HG02852 (cell line): ENCODE measurements around the gene SAMM50.

Experiments used
- ATAC-seq: cut with Tn5 transposase; IDR thresholded peaks from one replicate; pipeline ENCODE4 v1.9.1; 2021; ENCODE audit warnings: mild to moderate bottlenecking, moderate library complexity; ENCODE audit not compliant: unreplicated experiment

Gene SAMM50

GRCh38 chr22:44026630-44027511, 71.6 kb downstream of the SAMM50 start:
- peak; percentile 41 for ATAC-seq

- no peak for ATAC-seq
Measured at GRCh38 chr22:44028091-44028490, 72.8 kb downstream of the SAMM50 start.

DNA sequence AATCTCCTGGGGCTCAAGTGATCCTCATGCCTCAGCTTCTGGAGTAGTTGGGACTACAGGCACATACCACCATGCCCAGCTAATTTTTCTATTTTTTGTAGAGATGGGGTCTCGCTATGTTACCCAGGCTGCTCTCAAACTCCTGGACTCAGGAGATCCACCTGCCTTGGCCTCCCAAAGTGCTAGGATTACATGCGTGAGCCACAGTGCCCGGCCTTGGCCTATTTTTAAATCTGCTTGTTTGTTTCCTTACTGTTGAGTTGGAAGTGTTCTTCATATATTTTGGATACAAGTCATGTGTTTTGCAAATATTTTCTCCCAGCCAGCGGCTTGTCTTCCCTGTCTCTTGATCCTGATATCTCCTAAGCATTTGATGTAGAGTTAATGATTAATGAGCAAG, 73.8 kb downstream of the SAMM50 start:
- ATAC-seq: no peak

GRCh38 chr22:44030051-44030701, 74.9 kb downstream of the SAMM50 start:
- no peak for ATAC-seq

DNA sequence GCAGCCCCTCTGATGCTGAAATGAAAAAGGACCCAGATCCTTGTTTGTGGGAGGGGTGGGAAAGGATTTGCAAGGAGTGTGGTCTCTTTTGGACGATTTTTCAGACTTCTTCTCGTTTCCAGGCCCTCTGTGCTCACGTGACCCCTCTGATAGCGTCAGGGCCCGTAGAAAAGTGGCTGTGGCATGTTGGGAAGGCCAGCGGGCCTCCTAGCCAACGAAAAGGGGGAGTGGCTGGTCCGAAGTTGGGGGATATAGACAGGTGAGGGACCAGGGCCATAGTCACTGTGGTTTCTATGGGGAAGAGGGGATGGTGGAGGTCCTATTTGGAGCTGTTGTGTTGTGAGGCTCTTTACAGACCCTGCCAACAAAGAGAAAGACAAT, 75.5 kb downstream of the SAMM50 start:
- no peak for ATAC-seq

GRCh38 chr22:44031158-44031952, 76.1 kb downstream of the SAMM50 start:
- ATAC-seq: no peak

- no peak for ATAC-seq
Measured at GRCh38 chr22:44032126-44032730, 77.0 kb downstream of the SAMM50 start.

- ATAC-seq: no peak
Measured at GRCh38 chr22:44033287-44033686, 78.0 kb downstream of the SAMM50 start.

DNA sequence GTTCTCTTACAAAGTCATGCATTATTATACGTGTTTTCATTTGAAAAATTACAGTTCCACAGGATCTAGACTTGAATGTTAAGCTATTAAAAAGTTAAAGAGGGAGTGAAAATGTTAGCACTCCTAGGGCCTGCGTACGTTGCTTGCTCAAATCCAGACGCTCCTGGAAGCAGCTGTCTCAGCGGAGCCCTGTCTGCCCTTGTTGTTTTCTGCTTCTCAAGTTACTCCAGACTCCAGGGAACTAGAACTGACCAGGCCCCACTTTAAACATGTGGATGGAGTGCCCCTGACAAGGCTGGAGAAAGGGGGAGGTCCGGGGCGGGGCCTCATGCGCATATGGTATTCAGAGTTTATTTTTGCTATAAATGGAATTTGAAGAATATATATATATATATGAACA, 78.5 kb downstream of the SAMM50 start:
- ATAC-seq: no peak

DNA sequence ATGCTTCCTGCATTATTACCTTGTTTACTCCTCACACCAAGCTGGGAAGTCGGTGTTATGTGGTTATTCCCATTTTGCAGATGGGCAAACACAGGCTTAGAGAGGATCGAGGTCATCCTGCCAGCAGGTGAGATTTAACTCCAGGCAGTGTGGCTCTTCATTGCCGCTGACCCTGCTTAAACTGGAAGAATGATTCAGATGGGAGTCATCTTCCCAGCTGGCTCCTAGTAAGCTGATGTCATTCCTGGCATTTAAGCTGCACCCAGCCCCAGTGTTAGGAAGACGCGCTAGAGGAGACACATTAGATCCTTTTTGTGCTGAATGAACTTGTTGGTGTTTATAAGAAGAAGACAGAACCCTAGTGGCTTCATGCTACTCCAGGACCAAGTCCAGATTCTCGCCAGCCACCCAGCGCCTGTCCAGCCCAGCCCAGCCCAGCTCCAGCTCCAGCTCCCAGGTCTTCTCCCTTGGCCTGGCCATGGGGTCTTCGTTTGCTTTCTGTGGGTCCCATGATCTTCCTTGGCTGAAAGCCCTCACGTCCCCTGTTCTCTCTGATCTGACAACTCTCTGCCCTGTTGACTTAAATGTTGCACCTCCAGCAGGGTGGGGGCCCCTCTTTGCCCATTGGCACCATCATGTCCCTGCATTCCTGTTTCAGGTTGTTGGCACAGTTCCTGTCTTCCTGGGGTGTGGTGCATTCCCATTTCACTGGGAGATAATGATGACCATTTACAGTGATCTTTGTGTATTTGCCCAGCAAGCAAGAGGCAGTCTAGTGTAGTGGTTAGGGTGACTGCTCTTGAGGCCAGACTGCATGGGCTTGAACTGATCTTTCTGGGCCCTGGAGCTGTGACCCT, 82.5 kb downstream of the SAMM50 start:
- no peak for ATAC-seq

DNA sequence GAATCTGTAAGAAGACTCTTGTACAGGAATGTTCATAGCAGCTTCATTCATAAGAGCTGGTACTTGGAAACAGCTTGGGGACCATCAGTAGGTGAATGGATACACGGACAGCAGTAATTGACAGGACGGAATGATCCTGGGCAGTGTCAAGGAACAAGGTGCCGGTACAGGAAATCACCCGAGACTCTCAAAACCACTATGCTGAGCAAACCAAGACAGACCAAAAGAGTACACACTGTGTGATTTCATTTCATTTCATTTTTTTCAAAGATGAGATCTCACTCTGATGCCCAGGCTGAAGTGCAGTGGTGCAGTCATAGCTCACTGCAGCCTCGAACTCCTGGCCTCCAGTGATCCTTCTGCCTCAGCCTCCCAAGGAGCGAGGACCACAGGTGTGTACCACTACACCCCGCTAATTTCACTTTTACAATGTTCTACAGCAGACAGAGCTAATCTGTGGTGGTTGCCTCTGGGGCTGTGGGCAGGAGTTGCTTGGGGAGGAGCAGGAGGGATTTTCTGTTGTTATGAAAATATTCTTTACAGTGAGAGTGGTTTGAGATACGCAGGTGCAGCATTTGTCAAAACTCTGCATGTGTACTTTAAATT, 84.4 kb downstream of the SAMM50 start:
- no peak for ATAC-seq

DNA sequence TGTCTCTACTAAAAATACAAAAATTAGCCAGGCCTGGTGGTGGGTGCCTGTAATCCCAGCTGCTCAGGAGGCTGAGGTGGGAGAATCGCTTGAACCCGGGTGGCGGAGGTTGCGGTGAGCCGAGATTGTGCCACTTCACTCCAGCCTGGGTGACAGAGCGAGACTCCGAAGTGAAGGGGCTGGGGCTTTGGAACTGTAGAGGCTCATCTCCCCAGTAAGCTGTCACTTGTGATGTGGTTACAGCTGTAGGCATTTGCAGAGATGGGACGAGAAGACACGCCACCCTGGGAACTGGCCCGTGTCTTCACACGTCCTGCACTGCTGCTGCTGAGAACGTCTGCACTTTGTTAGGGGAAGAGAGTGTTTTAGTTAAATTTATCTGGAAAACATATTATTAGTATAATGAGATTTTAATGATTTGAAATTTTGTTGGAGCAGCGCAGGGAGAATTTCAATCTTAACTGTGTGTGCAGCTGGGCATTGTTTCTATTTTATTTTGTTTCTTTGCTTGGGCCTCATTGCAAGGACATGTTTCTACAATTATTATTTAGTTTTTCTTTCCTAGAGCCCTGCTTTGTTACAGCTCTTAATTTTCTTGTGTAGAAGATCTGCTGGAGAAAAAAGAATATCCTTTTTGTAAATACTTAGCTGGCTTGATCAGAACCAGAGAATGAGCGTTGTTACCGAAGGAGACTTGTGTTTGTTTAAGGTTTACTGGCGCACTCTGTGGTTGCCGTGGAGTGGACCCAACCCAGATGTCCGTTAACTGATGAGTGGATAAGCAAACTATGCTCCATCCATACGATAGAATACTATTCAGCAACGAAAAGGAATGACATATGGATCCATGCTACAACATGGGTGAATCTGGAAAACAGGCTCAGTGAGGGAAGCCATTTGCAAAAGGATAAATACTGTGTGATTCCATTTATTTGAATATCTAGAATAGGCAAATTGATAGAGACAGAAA, 87.3 kb downstream of the SAMM50 start:
- ATAC-seq: peak; percentile 68

DNA sequence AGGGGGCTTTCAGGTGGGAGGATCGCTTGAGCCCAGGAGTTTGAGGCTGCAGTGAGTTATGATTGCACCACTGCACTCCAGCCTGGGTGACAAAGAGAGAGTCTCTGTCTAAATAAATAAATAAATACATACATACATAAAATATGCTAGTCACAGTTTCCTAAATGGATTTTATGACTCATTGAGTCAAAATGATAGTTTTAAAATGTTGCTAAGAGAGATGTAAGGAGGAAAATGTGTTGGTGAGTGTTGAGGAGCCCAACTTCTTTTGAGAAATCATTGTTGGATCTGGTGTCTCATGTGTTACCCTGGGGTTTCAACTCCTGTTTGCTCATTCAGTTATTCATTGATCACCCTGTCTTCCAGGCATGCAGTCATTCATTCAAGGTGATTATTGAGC, 89.9 kb downstream of the SAMM50 start:
- no peak for ATAC-seq
